Parathyroid adenoma (tissue), 2 donors: ENCODE measurements around the gene NHLRC1.

ENCODE experiments used
- H2AFZ ChIP-seq: fragments of 300-600 bp; sonication (generic); one replicate; pipeline ENCODE4 v1.7.0; 2017; ENCODE audit warnings: antibody characterized with exemption, mild to moderate bottlenecking
- H3K27ac ChIP-seq: fragments of 300-600 bp; sonication (generic); one replicate; pipeline ENCODE4 v1.7.0; 2017
- H3K27me3 ChIP-seq: fragments of 300-600 bp; sonication (generic); one replicate; pipeline ENCODE4 v1.7.0; 2017; ENCODE audit warnings: low read length; ENCODE audit not compliant: control insufficient read depth, insufficient read depth
- H3K36me3 ChIP-seq: fragments of 300-600 bp; sonication (generic); one replicate; pipeline ENCODE4 v1.7.0; 2017; ENCODE audit warnings: low read length; ENCODE audit not compliant: control insufficient read depth, insufficient read depth
- H3K4me1 ChIP-seq: fragments of 300-600 bp; sonication (generic); one replicate; pipeline ENCODE4 v1.7.0; 2017; ENCODE audit warnings: control low read depth
- H3K4me2 ChIP-seq: fragments of 300-600 bp; sonication (generic); one replicate; pipeline ENCODE4 v1.7.0; 2017; ENCODE audit warnings: low read length
- H3K4me3 ChIP-seq: fragments of 300-600 bp; sonication (generic); one replicate; pipeline ENCODE4 v1.7.0; 2017; ENCODE audit warnings: low read depth, low read length
- H3K79me2 ChIP-seq: fragments of 300-600 bp; sonication (generic); one replicate; pipeline ENCODE4 v1.7.0; 2017; ENCODE audit warnings: control low read depth
- H3K9ac ChIP-seq: fragments of 300-600 bp; sonication (generic); one replicate; pipeline ENCODE4 v1.7.0; 2017; ENCODE audit warnings: mild to moderate bottlenecking
- H3K9me3 ChIP-seq: fragments of 300-600 bp; sonication (generic); one replicate; pipeline ENCODE4 v1.7.0; 2017; ENCODE audit warnings: low read length; ENCODE audit not compliant: control insufficient read depth
- TF ChIP-seq, protein P1 (sequence below): fragments of 300-600 bp; sonication (generic); IDR thresholded peaks from one replicate; pipeline ENCODE4 v1.7.0; 2017; ENCODE audit warnings: antibody characterized with exemption, mild to moderate bottlenecking
- donor health status: primary hyperparathyroidism.

NHLRC1 gene

DNA sequence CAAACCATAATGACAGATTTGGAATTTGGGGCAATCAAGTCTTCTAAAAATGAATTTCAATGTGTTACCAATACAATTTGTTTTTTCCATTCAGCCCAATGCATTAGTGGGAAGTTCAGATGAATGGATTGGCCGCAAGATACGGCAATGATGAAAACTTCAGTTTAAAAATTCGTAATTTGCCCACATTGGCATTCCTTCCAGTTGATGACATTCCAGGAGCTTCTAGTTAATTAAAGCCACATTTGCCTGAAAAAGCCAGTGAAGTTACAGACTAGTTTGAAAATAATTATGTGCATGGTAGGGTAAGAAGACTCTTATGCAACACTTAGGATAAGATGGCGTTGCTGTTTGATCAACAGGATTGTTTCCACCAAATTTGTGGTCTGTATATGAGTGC, 46.2 kb downstream of the NHLRC1 start:
- H3K27ac ChIP-seq, result no peak overlapping the region
- TF ChIP-seq, protein P1, sequence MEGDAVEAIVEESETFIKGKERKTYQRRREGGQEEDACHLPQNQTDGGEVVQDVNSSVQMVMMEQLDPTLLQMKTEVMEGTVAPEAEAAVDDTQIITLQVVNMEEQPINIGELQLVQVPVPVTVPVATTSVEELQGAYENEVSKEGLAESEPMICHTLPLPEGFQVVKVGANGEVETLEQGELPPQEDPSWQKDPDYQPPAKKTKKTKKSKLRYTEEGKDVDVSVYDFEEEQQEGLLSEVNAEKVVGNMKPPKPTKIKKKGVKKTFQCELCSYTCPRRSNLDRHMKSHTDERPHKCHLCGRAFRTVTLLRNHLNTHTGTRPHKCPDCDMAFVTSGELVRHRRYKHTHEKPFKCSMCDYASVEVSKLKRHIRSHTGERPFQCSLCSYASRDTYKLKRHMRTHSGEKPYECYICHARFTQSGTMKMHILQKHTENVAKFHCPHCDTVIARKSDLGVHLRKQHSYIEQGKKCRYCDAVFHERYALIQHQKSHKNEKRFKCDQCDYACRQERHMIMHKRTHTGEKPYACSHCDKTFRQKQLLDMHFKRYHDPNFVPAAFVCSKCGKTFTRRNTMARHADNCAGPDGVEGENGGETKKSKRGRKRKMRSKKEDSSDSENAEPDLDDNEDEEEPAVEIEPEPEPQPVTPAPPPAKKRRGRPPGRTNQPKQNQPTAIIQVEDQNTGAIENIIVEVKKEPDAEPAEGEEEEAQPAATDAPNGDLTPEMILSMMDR, result no peak
- H3K4me2 ChIP-seq, result no peak overlapping the region
- H3K9me3 ChIP-seq, result no peaks in the 10 kb centered on the region
- H3K9ac ChIP-seq, result no peak overlapping the region
- no peak overlapping the region for H2AFZ ChIP-seq
- H3K36me3 ChIP-seq, result no peaks in the 10 kb centered on the region
- no peaks in the 10 kb centered on the region for H3K27me3 ChIP-seq
- no peaks in the 10 kb centered on the region for H3K4me1 ChIP-seq
- H3K4me3 ChIP-seq, result no peak overlapping the region
- H3K79me2 ChIP-seq, result no peaks in the 10 kb centered on the region

DNA sequence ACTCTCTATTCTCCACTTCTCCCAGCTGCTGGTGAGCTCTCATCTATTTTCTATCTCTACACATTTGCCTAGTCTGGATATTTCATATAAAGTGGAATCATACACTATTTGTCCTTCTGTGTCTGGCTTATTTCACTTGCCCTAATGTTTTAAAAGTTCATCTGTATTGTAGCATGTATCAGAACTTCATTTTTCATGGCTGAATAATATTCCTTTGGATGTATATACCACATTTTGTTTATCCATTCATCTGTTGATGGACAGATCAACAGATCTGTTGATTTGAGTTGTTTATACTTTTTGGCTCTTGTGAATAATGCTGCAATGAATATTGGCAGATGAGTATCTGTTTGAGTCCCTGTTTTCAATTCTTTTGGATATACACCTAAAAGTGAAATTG, 49.6 kb downstream of the NHLRC1 start:
- Histone ChIP-seq H3K9me3 (no peaks in the 10 kb centered on the region), H3K36me3 (no peaks in the 10 kb centered on the region), H3K27me3 (no peaks in the 10 kb centered on the region), H3K4me2 (no peak overlapping the region), H3K9ac (no peak overlapping the region), H3K79me2 (no peaks in the 10 kb centered on the region), H3K27ac (no peak overlapping the region), H3K4me1 (no peaks in the 10 kb centered on the region), H3K4me3 (no peak overlapping the region), H2AFZ (no peak overlapping the region)
- TF ChIP-seq, protein P1, result no peak

DNA sequence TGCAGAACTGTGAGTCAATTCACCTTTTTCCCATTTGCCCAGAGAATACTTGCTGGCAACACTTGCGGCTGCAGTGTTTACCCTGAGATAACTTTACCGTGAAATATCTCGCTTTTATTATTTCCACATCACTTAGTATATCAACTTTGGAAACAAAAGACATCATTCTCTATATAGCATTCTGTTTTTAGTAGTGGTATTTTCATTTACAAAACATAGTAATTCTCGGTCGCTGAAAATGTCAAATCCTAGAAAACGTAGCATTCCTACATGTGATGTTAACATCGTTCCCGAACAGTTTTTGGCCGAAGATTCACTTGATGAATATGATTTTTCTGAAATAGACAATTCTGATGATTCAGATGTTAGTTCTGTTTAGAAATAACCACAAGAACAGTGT, 52.0 kb downstream of the NHLRC1 start:
- Histone ChIP-seq H3K4me2 (no peak overlapping the region), H3K9me3 (no peaks in the 10 kb centered on the region), H3K4me3 (no peak overlapping the region), H2AFZ (no peak overlapping the region), H3K79me2 (no peaks in the 10 kb centered on the region), H3K36me3 (no peaks in the 10 kb centered on the region), H3K9ac (no peak overlapping the region), H3K4me1 (no peaks in the 10 kb centered on the region), H3K27ac (no peak overlapping the region), H3K27me3 (no peaks in the 10 kb centered on the region)
- TF ChIP-seq, protein P1, result no peak
